HCT116 (cell line): ENCODE results near the gene GCN1. TPM values are rescaled to one million over a fixed set of nuclear protein-coding genes. Genes with fewer than 3 reads are reported as not detected.

Source experiments
- ATAC-seq: fragments of 200-7000 bp; cut with Tn5 transposase; 2 replicates; pipeline ENCODE4 v1.9.1; 2020; ENCODE audit warnings: mild to moderate bottlenecking, moderate library complexity
- BruUV-seq: library from RNA; stranded (reverse); fragments of 400-500 nt; replicated peaks from 2 replicates; lab custom pipeline; 2021; lab: Mats Ljungman, UMichigan
- CTCF ChIA-PET: fragments of 300-600 bp; sonication (Branson Sonifier 250); formaldehyde crosslinking; loops from one replicate; lab custom pipeline; 2021; ENCODE audit warnings: antibody characterized with exemption; lab: Charles Lee
- POLR2A ChIA-PET: fragments of 300-600, 350-600 bp; sonication (Branson Sonifier 250); formaldehyde crosslinking; loops from one replicate; lab custom pipeline; 2021; ENCODE audit warnings: antibody characterized with exemption; lab: Charles Lee
- RAD21 ChIA-PET, 2 experiments: fragments of 300-600 bp; sonication (Branson Sonifier 250); formaldehyde crosslinking; loops; one replicate each; lab custom pipeline; 2023; ENCODE audit warnings: low total read pairs in 2 of 2; ENCODE audit not compliant: uncharacterized antibody in 2 of 2, unreplicated experiment in 2 of 2, low non-redundant PET in 1 of 2; lab: Charles Lee
- DNase-seq: peaks from one replicate; pipeline ENCODE4 v3.0.0-alpha.2; 2010; ENCODE audit warnings: low read depth, low spot score
- H2AFZ ChIP-seq: fragments of 200-600 bp; shearing (Covaris generic), sonication (generic); 2 replicates; pipeline ENCODE4 v1.6.1; 2017; ENCODE audit warnings: low read depth, mixed run types, mixed read lengths, antibody characterized with exemption, low read length; ENCODE audit not compliant: poor library complexity, severe bottlenecking
- H3K27ac ChIP-seq: 2 replicates; pipeline ENCODE4 v1.5.1; 2012; ENCODE audit warnings: low read depth, low read length
- H3K27me3 ChIP-seq: fragments of 200-600 bp; sonication (generic); 2 replicates; pipeline ENCODE4 v1.6.1; 2016; ENCODE audit warnings: mixed run types, low read length, mixed read lengths; ENCODE audit not compliant: insufficient read depth
- H3K36me3 ChIP-seq, 2 experiments: fragments of 200-500 bp in 1 of 2; fragments of 200-600 bp in 1 of 2; sonication (Bioruptor generic) in 1 of 2; sonication (generic) in 1 of 2; 2 replicates each; pipeline versions ENCODE4 v1.5.1 to v1.6.1; 2014 to 2016; ENCODE audit warnings: low read length in 2 of 2, inconsistent platforms in 1 of 2, mixed read lengths in 1 of 2, mixed run types in 1 of 2; ENCODE audit not compliant: insufficient read depth in 2 of 2, control insufficient read depth in 1 of 2
- H3K4me1 ChIP-seq, 2 experiments: fragments of 200-600 bp in 1 of 2; sonication (generic) in 1 of 2; 2 replicates each; pipeline versions ENCODE4 v1.5.1 to v1.6.1; 2012 to 2017; ENCODE audit warnings: low read length in 2 of 2, inconsistent platforms in 1 of 2, mild to moderate bottlenecking in 1 of 2, mixed read lengths in 1 of 2, mixed run types in 1 of 2, moderate library complexity in 1 of 2; ENCODE audit not compliant: insufficient read depth in 2 of 2, control insufficient read depth in 1 of 2
- H3K4me2 ChIP-seq: fragments of 200-600 bp; sonication (generic); 2 replicates; pipeline ENCODE4 v1.6.1; 2017; ENCODE audit warnings: mixed run types, low read length, mixed read lengths
- H3K4me3 ChIP-seq, 2 experiments: fragments of 200-600 bp in 1 of 2; sonication (generic) in 1 of 2; replicated peaks in 1 of 2; 2 replicates each; pipeline ENCODE4 v1.5.1; 2011 to 2016; ENCODE audit warnings: low read length in 2 of 2, control low read depth in 1 of 2, low read depth in 1 of 2, mild to moderate bottlenecking in 1 of 2, mixed read lengths in 1 of 2, mixed run types in 1 of 2
- H3K79me2 ChIP-seq: fragments of 200-600 bp; sonication (generic); 2 replicates; pipeline ENCODE4 v1.6.1; 2017; ENCODE audit warnings: mild to moderate bottlenecking, mixed run types, low read length, moderate library complexity, mixed read lengths; ENCODE audit not compliant: insufficient read depth
- H3K9ac ChIP-seq: fragments of 200-600 bp; sonication (generic); 2 replicates; pipeline ENCODE4 v1.6.1; 2016; ENCODE audit warnings: low read length, mixed read lengths
- H3K9me2 ChIP-seq: fragments of 200-600 bp; sonication (generic), shearing (Covaris generic); 2 replicates; pipeline ENCODE4 v1.6.1; 2017; ENCODE audit warnings: mixed run types, mild to moderate bottlenecking, moderate library complexity; ENCODE audit not compliant: insufficient read depth
- H3K9me3 ChIP-seq, 2 experiments: fragments of 200-500 bp in 1 of 2; fragments of 200-600 bp in 1 of 2; sonication (Bioruptor generic) in 1 of 2; sonication (generic) in 1 of 2; 2 replicates each; pipeline ENCODE4 v1.6.1; 2014 to 2017; ENCODE audit warnings: low read length in 2 of 2, mixed read lengths in 2 of 2, inconsistent platforms in 1 of 2, low read depth in 1 of 2, mild to moderate bottlenecking in 1 of 2, mixed run types in 1 of 2, moderate library complexity in 1 of 2; ENCODE audit not compliant: control insufficient read depth in 1 of 2, insufficient read depth in 1 of 2
- H4K20me1 ChIP-seq: fragments of 200-600 bp; sonication (generic), shearing (Covaris generic); 2 replicates; pipeline ENCODE4 v1.6.1; 2017; ENCODE audit warnings: mixed run types, mild to moderate bottlenecking, moderate library complexity; ENCODE audit not compliant: insufficient read depth
- SRF ChIP-seq: IDR thresholded peaks from 2 replicates; pipeline ENCODE4 v1.6.1; 2012; ENCODE audit warnings: low read depth
- intact Hi-C: fragments of 100-400 bp; cut with micrococcal nuclease; formaldehyde crosslinking; loops from 2 replicates; pipeline ENCODE4 v1.10.0; 2022
- total RNA-seq: library from RNA; stranded (reverse); gene quantifications from one replicate; pipeline ENCODE4 v1.2.1, GENCODE V29; 2021; ENCODE audit not compliant: unreplicated experiment
- TF ChIP-seq, protein P1 (sequence below), 3 experiments: fragments of 200-600 bp in 1 of 3; sonication (generic) in 1 of 3; IDR thresholded peaks in 2 of 3; conservative IDR thresholded peaks in 1 of 3; 2 replicates each; pipeline ENCODE4 v1.5.1; 2012 to 2017; ENCODE audit warnings: low read depth in 2 of 3, low read length in 2 of 3, antibody characterized with exemption in 1 of 3, borderline replicate concordance in 1 of 3, control low read depth in 1 of 3, mild to moderate bottlenecking in 1 of 3, mixed read lengths in 1 of 3, mixed run types in 1 of 3, moderate library complexity in 1 of 3; ENCODE audit not compliant: insufficient read depth in 1 of 3
- TF ChIP-seq, protein P2 (sequence below): IDR thresholded peaks from 2 replicates; pipeline ENCODE4 v1.6.1; 2012; ENCODE audit warnings: low read depth

GCN1 gene
- total RNA-seq, 1 experiment from 2014 or later = 184 TPM

DNA sequence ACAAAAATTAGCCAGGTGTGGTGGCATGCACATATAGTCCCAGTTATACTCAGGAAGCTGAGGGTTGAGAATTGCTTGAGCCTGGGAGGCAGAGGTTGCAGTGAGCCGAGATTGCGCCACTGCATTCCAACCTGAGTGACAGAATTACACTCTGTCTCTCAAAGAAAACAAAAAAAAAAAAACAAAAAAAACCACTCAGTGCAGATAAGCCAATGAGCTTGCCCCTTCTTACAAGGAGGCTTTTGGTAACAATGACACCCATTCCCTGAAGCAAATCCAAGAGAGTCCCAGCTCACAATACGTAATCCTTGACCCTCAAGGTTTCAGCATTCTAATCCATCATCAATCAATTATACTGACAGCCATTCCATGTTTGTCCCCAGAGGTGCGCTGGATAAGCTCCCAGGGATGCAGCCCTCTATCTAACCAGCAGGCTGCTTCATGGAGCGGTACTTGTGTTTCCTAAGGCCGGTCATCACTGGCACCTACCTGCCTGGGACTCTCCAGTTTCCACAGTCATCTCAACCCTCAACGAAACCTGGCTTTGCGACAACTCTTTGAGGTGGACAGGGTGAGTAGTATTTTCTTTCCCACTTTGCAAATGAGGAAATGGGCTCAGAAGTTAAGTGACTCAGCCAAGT lies 12.4 kb downstream of the GCN1 start:
- intact Hi-C loops = loop anchor here (5.0 kb wide), 1 partner anchor 65 kb away; the partner anchor contains the start of gene RAB35
- peaks cover 56 to 69% of the 10 kb centered on the region in 2 experiments; a peak in 3 of 4 replicates for H3K36me3 ChIP-seq
- BruUV-seq = no TSS peak

More for the DNA sequence above, 12.4 kb downstream of the GCN1 start:
- Histone ChIP-seq H3K9ac (no peak overlapping the region), H3K4me3 (no peak overlapping the region), H3K4me2 (no peak overlapping the region), H3K27ac (no peak overlapping the region), H3K9me3 (no peaks in the 10 kb centered on the region), H3K27me3 (no peaks in the 10 kb centered on the region), H3K9me2 (no peaks in the 10 kb centered on the region), H4K20me1 (0 out of 2 replicates have a peak, but pooled peaks cover 3% of the 10 kb centered on the region), H2AFZ (no peak overlapping the region), H3K4me1 (peaks cover 0 to 9% of the 10 kb centered on the region in 2 experiments; a peak in 1 of 4 replicates), H3K79me2 (peaks cover 89% of the 10 kb centered on the region)
- ATAC-seq = peak; percentile 57
- DNase-seq = no peak
- ChIA-PET RAD21 (no interaction called here), CTCF (no interaction called here), POLR2A (no interaction called here)
- TF ChIP-seq, protein P1, sequence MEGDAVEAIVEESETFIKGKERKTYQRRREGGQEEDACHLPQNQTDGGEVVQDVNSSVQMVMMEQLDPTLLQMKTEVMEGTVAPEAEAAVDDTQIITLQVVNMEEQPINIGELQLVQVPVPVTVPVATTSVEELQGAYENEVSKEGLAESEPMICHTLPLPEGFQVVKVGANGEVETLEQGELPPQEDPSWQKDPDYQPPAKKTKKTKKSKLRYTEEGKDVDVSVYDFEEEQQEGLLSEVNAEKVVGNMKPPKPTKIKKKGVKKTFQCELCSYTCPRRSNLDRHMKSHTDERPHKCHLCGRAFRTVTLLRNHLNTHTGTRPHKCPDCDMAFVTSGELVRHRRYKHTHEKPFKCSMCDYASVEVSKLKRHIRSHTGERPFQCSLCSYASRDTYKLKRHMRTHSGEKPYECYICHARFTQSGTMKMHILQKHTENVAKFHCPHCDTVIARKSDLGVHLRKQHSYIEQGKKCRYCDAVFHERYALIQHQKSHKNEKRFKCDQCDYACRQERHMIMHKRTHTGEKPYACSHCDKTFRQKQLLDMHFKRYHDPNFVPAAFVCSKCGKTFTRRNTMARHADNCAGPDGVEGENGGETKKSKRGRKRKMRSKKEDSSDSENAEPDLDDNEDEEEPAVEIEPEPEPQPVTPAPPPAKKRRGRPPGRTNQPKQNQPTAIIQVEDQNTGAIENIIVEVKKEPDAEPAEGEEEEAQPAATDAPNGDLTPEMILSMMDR (IDR thresholded peaks at IDR 0.05 in 2 of 3, conservative IDR thresholded peaks at IDR 0.05 in 1 of 3; ENCODE audit: borderline replicate concordance in 1 of 3, insufficient read depth in 1 of 3, low read depth in 2 of 3, low read length in 2 of 3) = 0 out of 6 replicates have a peak, but pooled peaks of 1 of the 3 experiments have one; percentile 11
- TF ChIP-seq, protein P2, sequence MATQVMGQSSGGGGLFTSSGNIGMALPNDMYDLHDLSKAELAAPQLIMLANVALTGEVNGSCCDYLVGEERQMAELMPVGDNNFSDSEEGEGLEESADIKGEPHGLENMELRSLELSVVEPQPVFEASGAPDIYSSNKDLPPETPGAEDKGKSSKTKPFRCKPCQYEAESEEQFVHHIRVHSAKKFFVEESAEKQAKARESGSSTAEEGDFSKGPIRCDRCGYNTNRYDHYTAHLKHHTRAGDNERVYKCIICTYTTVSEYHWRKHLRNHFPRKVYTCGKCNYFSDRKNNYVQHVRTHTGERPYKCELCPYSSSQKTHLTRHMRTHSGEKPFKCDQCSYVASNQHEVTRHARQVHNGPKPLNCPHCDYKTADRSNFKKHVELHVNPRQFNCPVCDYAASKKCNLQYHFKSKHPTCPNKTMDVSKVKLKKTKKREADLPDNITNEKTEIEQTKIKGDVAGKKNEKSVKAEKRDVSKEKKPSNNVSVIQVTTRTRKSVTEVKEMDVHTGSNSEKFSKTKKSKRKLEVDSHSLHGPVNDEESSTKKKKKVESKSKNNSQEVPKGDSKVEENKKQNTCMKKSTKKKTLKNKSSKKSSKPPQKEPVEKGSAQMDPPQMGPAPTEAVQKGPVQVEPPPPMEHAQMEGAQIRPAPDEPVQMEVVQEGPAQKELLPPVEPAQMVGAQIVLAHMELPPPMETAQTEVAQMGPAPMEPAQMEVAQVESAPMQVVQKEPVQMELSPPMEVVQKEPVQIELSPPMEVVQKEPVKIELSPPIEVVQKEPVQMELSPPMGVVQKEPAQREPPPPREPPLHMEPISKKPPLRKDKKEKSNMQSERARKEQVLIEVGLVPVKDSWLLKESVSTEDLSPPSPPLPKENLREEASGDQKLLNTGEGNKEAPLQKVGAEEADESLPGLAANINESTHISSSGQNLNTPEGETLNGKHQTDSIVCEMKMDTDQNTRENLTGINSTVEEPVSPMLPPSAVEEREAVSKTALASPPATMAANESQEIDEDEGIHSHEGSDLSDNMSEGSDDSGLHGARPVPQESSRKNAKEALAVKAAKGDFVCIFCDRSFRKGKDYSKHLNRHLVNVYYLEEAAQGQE = no peak
- no peak for TF ChIP-seq SRF
